Caco-2 (cell line): ENCODE data around the gene SLC5A2. TPM values are rescaled to one million over a fixed set of nuclear protein-coding genes. Genes with fewer than 3 reads are reported as not detected.

ENCODE experiments used
- BruUV-seq: library from RNA; stranded (reverse); fragments of 400-500 nt; replicated peaks from 2 replicates; lab custom pipeline; 2021; lab: Mats Ljungman, UMichigan
- CTCF ChIA-PET: fragments of 300-600 bp; sonication (Branson Sonifier 250); formaldehyde crosslinking; loops from one replicate; lab custom pipeline; 2022; ENCODE audit warnings: antibody characterized with exemption; lab: Charles Lee
- POLR2A ChIA-PET: fragments of 300-600 bp; sonication (Branson Sonifier 250); formaldehyde crosslinking; loops from one replicate; lab custom pipeline; 2022; ENCODE audit warnings: antibody characterized with exemption; lab: Charles Lee
- DNase-seq, 2 experiments: peaks; one replicate each; pipeline versions ENCODE4 v3.0.0 to v3.0.0-alpha.2; 2020 to 2022
- H3K27me3 ChIP-seq: replicated peaks from 2 replicates; pipeline ENCODE4 v1.6.0; 2011; ENCODE audit warnings: low read length; ENCODE audit not compliant: control insufficient read depth, insufficient read depth
- H3K36me3 ChIP-seq: 2 replicates; pipeline ENCODE4 v1.5.1; 2011; ENCODE audit warnings: low read length; ENCODE audit not compliant: control insufficient read depth, insufficient read depth
- H3K4me1 ChIP-seq: fragments of 250-450 bp; sonication (Bioruptor Pico); 2 replicates; pipeline ENCODE4 v1.5.1; 2020; ENCODE audit warnings: mild to moderate bottlenecking
- H3K4me3 ChIP-seq: 2 replicates; pipeline ENCODE4 v1.5.1; 2011; ENCODE audit warnings: low read depth, mild to moderate bottlenecking, control low read depth, low read length
- H3K9me3 ChIP-seq: fragments of 250-450 bp; sonication (Bioruptor Pico); 2 replicates; pipeline ENCODE4 v1.5.1; 2020; ENCODE audit warnings: mild to moderate bottlenecking, moderate library complexity
- H3K27ac Mint-ChIP-seq: one replicate; pipeline ENCODE4 v1.8.0; 2022; ENCODE audit warnings: mixed read lengths; ENCODE audit not compliant: unreplicated experiment
- H3K27me3 Mint-ChIP-seq: one replicate; pipeline ENCODE4 v1.8.0; 2022; ENCODE audit warnings: mixed read lengths; ENCODE audit not compliant: insufficient read depth, unreplicated experiment
- H3K36me3 Mint-ChIP-seq: one replicate; pipeline ENCODE4 v1.8.0; 2022; ENCODE audit warnings: mild to moderate bottlenecking, mixed read lengths; ENCODE audit not compliant: insufficient read depth, unreplicated experiment
- H3K4me1 Mint-ChIP-seq: one replicate; pipeline ENCODE4 v1.8.0; 2022; ENCODE audit warnings: low read depth, mixed read lengths; ENCODE audit not compliant: unreplicated experiment
- H3K4me3 Mint-ChIP-seq: one replicate; pipeline ENCODE4 v1.8.0; 2022; ENCODE audit warnings: mild to moderate bottlenecking, moderate library complexity, mixed read lengths; ENCODE audit not compliant: unreplicated experiment
- H3K9me3 Mint-ChIP-seq: one replicate; pipeline ENCODE4 v1.8.0; 2022; ENCODE audit warnings: mixed read lengths; ENCODE audit not compliant: unreplicated experiment
- intact Hi-C: fragments of 100-400 bp; cut with micrococcal nuclease; formaldehyde crosslinking; loops from one replicate; pipeline ENCODE4 v1.10.0; 2022; ENCODE audit not compliant: unreplicated experiment
- total RNA-seq: library from RNA; stranded (reverse); gene quantifications from 2 replicates; pipeline ENCODE4 v1.2.3, GENCODE V29; 2022
- TF ChIP-seq, protein P1 (sequence below), 2 experiments: fragments of 200-600 bp in 1 of 2; IDR thresholded peaks; 1 replicate in 1 of 2; 2 replicates in 1 of 2; pipeline versions ENCODE4 v1.5.1 to v1.8.0; 2011 to 2022; ENCODE audit warnings: antibody characterized with exemption in 1 of 2, control low read depth in 1 of 2, inconsistent platforms in 1 of 2, low read depth in 1 of 2, low read length in 1 of 2, mild to moderate bottlenecking in 1 of 2, moderate library complexity in 1 of 2; ENCODE audit not compliant: insufficient read depth in 1 of 2, severe bottlenecking in 1 of 2, unreplicated experiment in 1 of 2

Gene SLC5A2
- total RNA-seq, 1 experiment from 2014 or later, result 3.0 TPM

GRCh38 chr16:31489616-31490584 lies 7.0 kb downstream of the SLC5A2 start:
- Histone ChIP-seq H3K4me3 (no peak overlapping the region), H3K36me3 (peaks cover 2% of the 10 kb centered on the region; the same call in 1 of the 2 replicates), H3K9me3 (no peaks in the 10 kb centered on the region), H3K27me3 (no peaks in the 10 kb centered on the region), H3K4me1 (peaks cover 8% of the 10 kb centered on the region)
- TF ChIP-seq, protein P1, sequence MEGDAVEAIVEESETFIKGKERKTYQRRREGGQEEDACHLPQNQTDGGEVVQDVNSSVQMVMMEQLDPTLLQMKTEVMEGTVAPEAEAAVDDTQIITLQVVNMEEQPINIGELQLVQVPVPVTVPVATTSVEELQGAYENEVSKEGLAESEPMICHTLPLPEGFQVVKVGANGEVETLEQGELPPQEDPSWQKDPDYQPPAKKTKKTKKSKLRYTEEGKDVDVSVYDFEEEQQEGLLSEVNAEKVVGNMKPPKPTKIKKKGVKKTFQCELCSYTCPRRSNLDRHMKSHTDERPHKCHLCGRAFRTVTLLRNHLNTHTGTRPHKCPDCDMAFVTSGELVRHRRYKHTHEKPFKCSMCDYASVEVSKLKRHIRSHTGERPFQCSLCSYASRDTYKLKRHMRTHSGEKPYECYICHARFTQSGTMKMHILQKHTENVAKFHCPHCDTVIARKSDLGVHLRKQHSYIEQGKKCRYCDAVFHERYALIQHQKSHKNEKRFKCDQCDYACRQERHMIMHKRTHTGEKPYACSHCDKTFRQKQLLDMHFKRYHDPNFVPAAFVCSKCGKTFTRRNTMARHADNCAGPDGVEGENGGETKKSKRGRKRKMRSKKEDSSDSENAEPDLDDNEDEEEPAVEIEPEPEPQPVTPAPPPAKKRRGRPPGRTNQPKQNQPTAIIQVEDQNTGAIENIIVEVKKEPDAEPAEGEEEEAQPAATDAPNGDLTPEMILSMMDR (IDR thresholded peaks at IDR 0.05; ENCODE audit: insufficient read depth in 1 of 2, low read depth in 1 of 2, low read length in 1 of 2, severe bottlenecking in 1 of 2, unreplicated experiment in 1 of 2), result no peak
- no peak overlapping the region for H3K4me3 Mint-ChIP-seq
- BruUV-seq, result no TSS peak
- intact Hi-C loops, result no loop called here
- H3K36me3 Mint-ChIP-seq, result peaks cover 27% of the 10 kb centered on the region
- no peaks in the 10 kb centered on the region for H3K4me1 Mint-ChIP-seq
- ChIA-PET CTCF (no interaction called here), POLR2A (no interaction called here)
- no peak overlapping the region for H3K27ac Mint-ChIP-seq
- H3K27me3 Mint-ChIP-seq, result no peaks in the 10 kb centered on the region
- H3K9me3 Mint-ChIP-seq, result no peaks in the 10 kb centered on the region
- DNase-seq, result no peak

DNA sequence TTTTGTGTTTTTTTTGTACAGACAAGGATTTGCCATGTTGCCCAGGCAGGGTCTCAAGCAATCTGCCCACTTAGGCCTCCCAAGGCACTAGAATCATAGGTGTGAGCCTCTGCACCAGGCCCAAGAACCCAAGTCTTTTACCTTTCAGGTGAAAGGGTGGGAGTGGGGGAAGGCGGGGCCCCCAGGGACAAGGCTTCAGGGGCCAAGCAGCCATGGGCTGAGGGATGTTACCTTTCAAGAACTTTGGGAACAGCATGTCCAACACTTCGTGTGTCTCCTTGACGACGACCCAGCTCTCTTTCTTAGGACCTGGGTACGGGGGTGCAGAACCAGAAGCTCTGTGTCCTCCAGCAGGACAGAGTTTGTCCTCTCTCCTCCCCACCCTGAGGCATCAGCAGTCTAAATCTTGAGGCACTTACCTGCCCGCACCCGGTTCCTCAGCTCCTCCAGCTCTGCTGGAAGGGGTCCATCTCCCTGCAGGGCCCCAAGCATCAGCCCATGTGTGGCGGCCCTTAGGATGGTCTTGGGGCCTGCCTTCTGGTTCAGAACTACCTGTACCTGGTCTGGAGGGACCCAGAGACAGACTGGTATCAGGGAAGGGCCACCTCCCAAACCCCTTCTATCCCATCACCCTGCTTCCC lies 9.0 kb downstream of the SLC5A2 start:
- intact Hi-C loops, result no loop called here
- no peaks in the 10 kb centered on the region for H3K27me3 ChIP-seq
- no peak overlapping the region for H3K4me3 ChIP-seq
- no peak for DNase-seq
- BruUV-seq, result no TSS peak
- H3K4me3 Mint-ChIP-seq, result no peak overlapping the region
- peaks cover 27% of the 10 kb centered on the region for H3K36me3 Mint-ChIP-seq
- TF ChIP-seq, protein P1 (IDR thresholded peaks at IDR 0.05; ENCODE audit: insufficient read depth in 1 of 2, low read depth in 1 of 2, low read length in 1 of 2, severe bottlenecking in 1 of 2, unreplicated experiment in 1 of 2), result no peak
- no peaks in the 10 kb centered on the region for H3K27me3 Mint-ChIP-seq
- no peaks in the 10 kb centered on the region for H3K4me1 Mint-ChIP-seq
- no peaks in the 10 kb centered on the region for H3K4me1 ChIP-seq
- H3K36me3 ChIP-seq, result peaks cover 2% of the 10 kb centered on the region; the same call in 1 of the 2 replicates
- H3K27ac Mint-ChIP-seq, result no peak overlapping the region
- H3K9me3 Mint-ChIP-seq, result no peaks in the 10 kb centered on the region
- ChIA-PET POLR2A (no interaction called here), CTCF (no interaction called here)
- H3K9me3 ChIP-seq, result no peaks in the 10 kb centered on the region

DNA sequence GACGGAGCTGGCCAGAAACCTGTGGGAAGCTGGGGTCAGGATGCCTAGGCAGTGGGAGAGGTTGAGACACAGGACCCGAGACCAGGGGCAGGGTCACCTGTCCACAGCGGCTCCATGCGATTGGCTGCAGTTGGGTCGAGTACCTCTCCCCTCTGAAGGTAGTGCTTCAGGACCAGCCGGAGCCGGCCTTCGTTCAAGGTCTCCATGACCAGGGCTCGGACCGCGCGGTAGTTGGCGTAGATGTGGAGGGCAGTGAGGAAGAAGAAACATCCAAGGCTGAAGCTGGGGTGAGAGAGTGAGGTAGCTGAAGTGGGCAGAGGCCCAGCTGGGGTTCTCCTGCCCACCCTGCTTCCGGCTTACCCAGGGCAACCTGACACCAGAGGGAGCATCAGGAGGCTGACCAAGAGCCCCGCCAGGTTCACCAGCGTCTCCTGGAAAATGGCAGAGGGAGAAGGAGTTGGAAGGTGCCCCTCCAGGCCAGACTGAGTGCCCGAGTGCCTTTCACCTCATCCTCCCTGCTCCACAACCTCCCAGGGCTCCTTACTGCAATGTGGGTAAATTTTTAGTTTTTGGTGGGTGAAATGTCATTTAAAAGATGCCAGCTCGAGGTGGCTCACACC lies 10.7 kb downstream of the SLC5A2 start:
- Mint-ChIP-seq H3K9me3 (no peaks in the 10 kb centered on the region), H3K27me3 (no peaks in the 10 kb centered on the region), H3K4me1 (no peaks in the 10 kb centered on the region), H3K4me3 (no peak overlapping the region), H3K27ac (no peak overlapping the region), H3K36me3 (peaks cover 25% of the 10 kb centered on the region)
- intact Hi-C loops, result no loop called here
- ChIA-PET POLR2A (no interaction called here), CTCF (no interaction called here)
- Histone ChIP-seq H3K9me3 (no peaks in the 10 kb centered on the region), H3K4me3 (no peak overlapping the region), H3K4me1 (no peaks in the 10 kb centered on the region), H3K36me3 (peaks cover 2% of the 10 kb centered on the region; the same call in 1 of the 2 replicates), H3K27me3 (no peaks in the 10 kb centered on the region)
- TF ChIP-seq, protein P1 (IDR thresholded peaks at IDR 0.05; ENCODE audit: insufficient read depth in 1 of 2, low read depth in 1 of 2, low read length in 1 of 2, severe bottlenecking in 1 of 2, unreplicated experiment in 1 of 2), result no peak
- BruUV-seq, result no TSS peak
- no peak for DNase-seq
